ENCODE results near the gene LMBR1. TPM values are rescaled to one million over a fixed set of nuclear protein-coding genes. Genes with fewer than 3 reads are reported as not detected.

The LMBR1 gene
- total and polyA plus RNA-seq, 2 of the 13 experiments (the other 11 are each of a cell fraction or from before 2014, with no cell fraction given) = 20.9 to 39.6 TPM

DNA sequence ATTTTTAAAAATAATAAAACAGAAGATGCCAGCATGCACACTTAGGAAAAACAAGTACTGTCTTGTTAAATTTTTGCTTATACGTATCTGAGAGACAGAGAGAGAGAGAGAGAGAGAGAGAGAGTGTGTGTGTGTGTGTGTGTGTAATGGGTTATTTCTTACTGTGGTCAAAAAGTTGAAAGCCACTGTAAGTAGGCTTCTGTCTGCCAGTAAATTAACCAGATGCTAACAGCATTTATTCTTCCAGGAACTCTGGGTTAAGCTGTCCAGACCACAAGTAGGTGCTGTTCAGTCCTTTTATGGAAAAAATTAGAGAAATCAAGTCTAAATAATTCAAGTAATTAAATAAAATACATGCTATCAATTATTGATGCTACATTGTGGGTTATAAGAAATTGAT is 212.7 kb downstream of the LMBR1 start:
- DNase-seq (ENCODE audit: low spot score) = no peak
- no peak overlapping the region for H2AFZ ChIP-seq (ENCODE audit: low read length)
- no peak overlapping the region for H3K4me2 ChIP-seq (ENCODE audit: low read depth, low read length)
- in situ Hi-C loops (cut with HindIII; ENCODE audit: extremely low pct_ligation_motif_present, low pct_unique_long_range_greater_than_20kb) (no loop called here), intact Hi-C loops (cut with micrococcal nuclease; ENCODE audit: unreplicated experiment) (no loop called here)
- H3K4me1 ChIP-seq (ENCODE audit: insufficient read depth, low read length) = no peaks in the 10 kb centered on the region
- no peak overlapping the region for H3K4me3 ChIP-seq (replicated peaks in 1 of 3; ENCODE audit: insufficient read depth in 1 of 3, low read depth in 2 of 3, low read length in 3 of 3)
- POLR2A ChIA-PET = no interaction called here
- no peak for TF ChIP-seq THAP11 (CRISPR knock-in tag; IDR thresholded peaks at IDR 0.05)
- no peak for TF ChIP-seq TARDBP (CRISPR knock-in tag; IDR thresholded peaks at IDR 0.05)
- no peak for TF ChIP-seq MIER3 (CRISPR knock-in tag; IDR thresholded peaks at IDR 0.05; ENCODE audit: borderline replicate concordance)
- no peak for TF ChIP-seq ZNF460 (CRISPR knock-in tag; IDR thresholded peaks at IDR 0.05; ENCODE audit: borderline replicate concordance)
- no peak for TF ChIP-seq ZNF570 (CRISPR knock-in tag; IDR thresholded peaks at IDR 0.05; ENCODE audit: borderline replicate concordance)
- TF ChIP-seq ZFP41 (CRISPR knock-in tag; IDR thresholded peaks at IDR 0.05; ENCODE audit: borderline replicate concordance) = no peak
- TF ChIP-seq SCMH1 (CRISPR knock-in tag; IDR thresholded peaks at IDR 0.05; ENCODE audit: borderline replicate concordance) = no peak
- TF ChIP-seq, protein P1, sequence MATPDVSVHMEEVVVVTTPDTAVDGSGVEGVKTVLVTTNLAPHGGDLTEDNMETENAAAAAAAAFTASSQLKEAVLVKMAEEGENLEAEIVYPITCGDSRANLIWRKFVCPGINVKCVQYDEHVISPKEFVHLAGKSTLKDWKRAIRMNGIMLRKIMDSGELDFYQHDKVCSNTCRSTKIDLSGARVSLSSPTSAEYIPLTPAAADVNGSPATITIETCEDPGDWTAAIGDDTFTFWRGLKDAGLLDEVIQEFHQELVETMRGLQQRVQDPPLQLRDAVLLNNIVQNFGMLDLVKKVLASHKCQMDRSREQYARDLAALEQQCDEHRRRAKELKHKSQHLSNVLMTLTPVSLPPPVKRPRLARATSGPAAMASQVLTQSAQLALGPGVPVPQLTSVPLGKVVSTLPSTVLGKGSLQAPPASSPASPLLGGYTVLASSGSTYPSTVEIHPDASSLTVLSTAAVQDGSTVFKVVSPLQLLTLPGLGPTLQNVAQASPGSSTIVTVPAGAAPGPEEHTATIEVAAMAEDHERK (CRISPR knock-in tag; IDR thresholded peaks at IDR 0.05; ENCODE audit: low read depth) = no peak
- no peak for TF ChIP-seq SSRP1 (CRISPR knock-in tag; IDR thresholded peaks at IDR 0.05)
- no peak for TF ChIP-seq RBM22 (optimal IDR thresholded peaks at IDR 0.05; ENCODE audit: low read length)
- WGBS (ENCODE audit: low lambda C conversion rate) = 94% methylated on average over 1 of the region's 1 CpG
- peaks cover 8 to 40% of the 10 kb centered on the region in 2 experiments for H3K36me3 ChIP-seq (replicated peaks in 1 of 2; ENCODE audit: control insufficient read depth in 1 of 2, insufficient read depth in 2 of 2, low read length in 2 of 2)
- no peaks in the 10 kb centered on the region for H3K79me2 ChIP-seq (ENCODE audit: insufficient read depth, low read length)
- H3K27me3 ChIP-seq (ENCODE audit: control insufficient read depth in 1 of 2, insufficient read depth in 2 of 2, low read length in 2 of 2) = no peaks in the 10 kb centered on the region
- CTCF ChIA-PET (ENCODE audit: low intra/inter-chr PET ratio, low total read pairs) = no interaction called here
- no peaks in the 10 kb centered on the region for H3K9me3 ChIP-seq (ENCODE audit: low read length)
- H3K9ac ChIP-seq (ENCODE audit: insufficient read depth, low read depth, low read length) = no peak overlapping the region
- no TSS peak for BruUV-seq (replicated peaks)
- no peak for FAIRE-seq
- ATAC-seq = no peak
- H3K27ac ChIP-seq (ENCODE audit: extremely low read length, insufficient read depth, low read length) = no peak overlapping the region
- no peaks in the 10 kb centered on the region for H4K20me1 ChIP-seq (ENCODE audit: insufficient read depth, low read length)

All from HepG2 (cell line).